SH-SY5Y (cell line): ENCODE measurements around the gene TMEM183A.

Experiments used
- GATA2 ChIP-seq: IDR thresholded peaks from 2 replicates; pipeline ENCODE4 v1.6.1; 2011; ENCODE audit warnings: mild to moderate bottlenecking, low read depth, low read length
- GATA3 ChIP-seq: IDR thresholded peaks from 2 replicates; pipeline ENCODE4 v1.6.1; 2011; ENCODE audit warnings: low read depth, mild to moderate bottlenecking, low read length, moderate library complexity

GRCh38 chr1:202991112-202991511 lies 16.1 kb upstream of the TMEM183A start:
- TF ChIP-seq GATA2 (no peak), GATA3 (no peak)
